SHP77 (cell line): ENCODE results near the gene EPHA4.

ENCODE experiments used
- DNase-seq, 2 experiments: peaks; one replicate each; lab custom pipeline; 2025; lab: John Stamatoyannopoulos, UW

The EPHA4 gene

DNA sequence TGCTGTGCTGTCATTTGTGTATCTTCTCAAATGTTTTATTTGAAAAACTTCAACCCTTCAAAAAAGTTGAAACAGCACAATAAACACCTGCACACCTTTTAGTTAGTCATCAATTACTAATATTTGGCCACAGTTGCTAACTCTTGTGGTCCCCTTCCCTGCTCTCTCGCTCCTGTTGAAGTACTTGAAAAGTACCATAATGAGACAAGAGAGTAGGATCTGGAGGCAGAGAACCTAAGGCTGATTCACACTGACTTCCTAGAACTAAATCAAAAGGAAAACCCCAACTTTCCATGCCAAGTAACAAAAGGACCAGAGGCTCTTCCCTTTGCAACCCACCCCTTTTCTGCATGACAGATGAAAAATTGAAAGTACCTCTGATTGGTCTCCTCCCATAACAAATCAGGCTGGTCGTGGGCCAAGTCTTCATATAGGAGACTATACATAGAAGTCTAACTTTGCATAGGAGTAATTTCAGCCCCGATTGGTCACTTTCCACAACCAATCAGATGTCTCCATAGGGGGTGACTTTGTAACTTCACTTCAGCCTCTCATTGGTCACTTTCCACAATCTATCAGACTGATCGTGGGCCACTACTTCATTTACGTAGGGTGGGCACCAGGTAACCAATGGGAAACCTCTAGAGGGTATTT lies 179.7 kb downstream of the EPHA4 start:
- no peak for DNase-seq

DNA sequence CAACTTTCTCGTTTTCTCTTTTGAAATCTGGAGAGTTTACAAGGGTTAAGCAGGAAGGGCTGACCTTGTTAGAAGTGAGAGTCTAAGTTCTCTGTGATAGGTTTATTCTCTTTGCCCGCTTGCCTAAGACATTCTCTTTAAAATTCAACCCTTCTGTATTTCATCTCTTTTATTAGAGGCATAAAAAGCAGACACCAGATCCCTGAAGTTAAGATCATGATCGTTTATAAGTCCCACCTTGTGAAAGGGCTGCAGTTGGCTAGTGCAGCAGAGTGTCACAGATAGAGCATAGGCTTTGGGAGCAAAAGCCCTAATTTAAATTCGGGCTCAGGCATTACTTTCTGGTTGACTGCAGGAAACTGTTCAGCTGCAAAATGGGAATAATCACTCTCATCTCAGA lies 181.2 kb downstream of the EPHA4 start:
- no peak for DNase-seq

DNA sequence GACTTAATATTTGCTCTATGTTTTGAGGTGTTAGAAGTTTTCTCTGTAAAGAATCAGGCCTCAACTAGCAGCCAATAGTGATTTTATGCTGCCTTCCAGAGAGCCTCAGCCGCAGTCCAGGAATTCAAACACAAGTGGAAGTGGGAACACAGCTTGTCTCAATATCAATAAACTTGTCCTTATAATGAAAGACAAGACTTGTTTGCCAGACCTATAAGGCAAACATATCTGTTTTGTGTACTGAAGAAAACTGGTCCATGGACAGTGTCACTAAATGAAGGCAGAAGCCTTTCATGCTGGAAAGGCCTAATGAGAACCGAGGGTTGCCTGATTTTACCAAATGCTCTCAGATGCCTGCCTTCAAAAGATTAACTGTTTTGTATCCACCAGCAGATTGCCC lies 182.2 kb downstream of the EPHA4 start:
- no peak for DNase-seq

DNA sequence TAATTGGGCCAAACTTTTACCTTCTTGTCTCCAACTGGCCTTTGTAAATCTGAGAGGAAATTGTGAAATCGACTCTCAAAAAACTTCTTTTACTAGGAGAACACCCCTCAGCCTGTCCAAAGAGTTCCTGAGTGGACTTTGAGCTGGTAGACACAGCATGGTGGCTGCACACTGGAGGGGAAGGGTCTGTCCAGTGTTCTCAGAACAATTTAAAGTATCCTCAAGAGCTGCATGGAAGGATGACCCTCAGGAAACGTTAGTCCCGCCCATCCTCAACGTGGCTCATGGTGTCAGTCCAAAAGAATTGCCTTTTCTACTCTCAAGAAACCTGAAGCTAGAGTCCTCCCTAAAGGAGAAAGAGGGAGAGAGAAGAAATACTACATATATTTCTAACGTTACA lies 182.7 kb downstream of the EPHA4 start:
- DNase-seq: no peak

DNA sequence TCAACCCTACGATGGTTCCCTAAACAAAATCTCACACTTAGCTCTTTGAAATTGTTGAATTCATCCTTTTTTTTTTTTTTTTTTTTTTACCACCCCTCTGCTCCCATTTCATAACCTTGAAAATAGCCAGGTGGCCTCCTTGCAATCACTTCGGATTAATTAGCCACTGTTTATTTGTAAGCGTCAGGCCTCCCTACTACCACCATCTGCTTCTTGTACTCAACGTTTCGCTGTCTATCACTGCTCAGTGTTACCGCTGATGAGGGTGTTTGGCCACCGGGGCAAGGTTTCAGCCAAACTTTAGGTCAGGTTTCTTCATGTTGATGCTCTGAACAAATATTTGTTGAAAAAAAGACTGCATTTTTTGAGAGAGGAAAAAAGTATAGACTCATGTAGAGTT lies 183.2 kb downstream of the EPHA4 start:
- no peak for DNase-seq

DNA sequence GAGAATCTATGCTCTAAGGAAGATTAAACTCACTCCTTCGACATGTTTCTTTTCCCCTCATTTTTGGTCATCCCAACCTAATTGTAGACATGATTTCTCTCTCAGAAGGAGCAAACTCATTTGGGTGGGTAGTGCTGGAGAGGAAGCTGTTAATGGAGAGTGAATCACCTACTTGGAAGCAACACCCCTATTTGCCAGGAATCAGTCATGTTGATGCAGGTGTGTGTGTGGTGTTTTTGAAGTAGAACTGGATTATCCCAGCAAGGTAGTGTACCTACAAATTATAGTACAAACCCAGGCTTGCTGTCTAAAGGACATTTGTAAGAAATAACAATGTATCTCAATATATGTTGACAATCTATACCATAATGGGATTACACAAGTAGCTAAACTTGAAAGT lies 186.4 kb downstream of the EPHA4 start:
- DNase-seq: no peak

DNA sequence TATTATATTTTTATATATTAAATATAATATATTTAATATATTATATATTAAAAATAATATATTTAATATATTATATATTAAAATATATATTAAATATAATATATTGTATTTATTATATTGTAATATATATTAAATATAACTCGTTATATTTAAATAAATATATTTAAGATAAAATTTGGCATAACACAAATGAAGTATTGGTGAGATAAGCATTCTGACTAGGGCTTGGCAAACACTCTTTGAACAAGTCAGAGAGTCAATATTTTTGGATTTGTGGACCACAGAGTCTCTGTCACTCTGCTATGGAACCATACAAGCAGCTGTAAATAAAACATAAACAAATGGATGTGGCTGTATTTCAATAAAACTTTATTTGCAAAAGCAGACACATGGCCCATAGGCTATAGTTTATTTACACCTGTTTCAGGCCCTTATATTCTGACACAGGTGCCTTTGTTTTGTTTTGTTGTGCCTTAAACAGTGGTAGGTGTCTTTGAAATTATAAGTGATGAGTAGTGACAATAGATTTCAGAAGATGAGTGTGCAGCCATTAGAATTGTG lies 190.1 kb downstream of the EPHA4 start:
- no peak for DNase-seq

DNA sequence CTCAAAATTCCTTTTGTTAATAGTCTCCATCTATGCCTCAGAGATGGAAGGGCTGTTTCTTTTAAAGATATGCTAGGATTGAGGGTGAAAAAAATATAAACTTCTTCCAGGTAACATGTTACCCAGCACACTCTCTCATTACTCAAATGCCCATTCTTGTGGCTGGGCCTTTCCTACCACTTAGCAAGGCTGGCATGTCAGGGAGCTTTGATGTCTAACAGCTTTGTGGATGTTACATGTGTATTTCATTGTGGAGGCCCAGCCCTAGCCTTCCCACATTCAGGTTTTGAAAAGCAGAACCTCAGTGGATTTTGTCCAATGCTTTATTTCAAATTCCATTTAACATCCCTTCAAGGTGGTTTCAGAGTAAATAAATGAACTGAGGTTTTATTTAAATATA lies 191.4 kb downstream of the EPHA4 start:
- no peak for DNase-seq

DNA sequence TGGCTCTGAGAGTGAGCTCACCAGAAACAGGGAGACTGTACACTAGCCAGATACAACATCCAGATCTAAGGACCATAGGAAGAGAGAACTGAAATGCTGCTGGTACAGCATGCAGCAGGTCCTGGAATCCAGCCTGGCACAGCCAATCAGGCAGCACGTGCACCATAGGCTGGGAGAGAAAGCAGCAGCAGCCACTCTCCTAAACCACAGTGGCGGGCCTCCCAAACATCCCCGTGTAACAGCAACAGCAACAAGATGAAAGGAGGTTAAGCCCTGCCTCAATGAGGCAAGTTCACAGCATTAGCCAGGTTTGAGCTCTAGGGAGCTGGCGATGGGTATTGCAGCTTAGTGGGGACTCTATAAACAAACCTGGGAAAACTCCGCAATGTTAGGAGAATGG lies 192.0 kb downstream of the EPHA4 start:
- no peak for DNase-seq

DNA sequence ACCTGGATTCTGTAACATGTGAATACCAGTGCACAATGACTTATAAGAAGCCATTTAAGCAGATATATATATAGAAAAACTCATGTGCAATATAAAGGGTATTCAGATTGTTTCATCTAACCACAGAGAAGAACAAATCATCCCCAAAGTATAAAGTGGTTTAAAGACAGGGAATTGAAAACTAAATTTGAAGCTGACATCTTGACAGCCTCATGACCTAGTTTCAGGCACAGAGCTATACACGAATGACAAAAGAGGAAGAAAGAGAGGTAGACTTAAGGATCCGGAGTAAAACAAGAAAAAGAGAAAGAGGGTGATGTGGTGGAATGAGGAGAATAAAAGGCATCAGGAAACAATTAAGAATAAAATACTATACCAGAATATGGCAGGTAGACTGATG lies 194.5 kb downstream of the EPHA4 start:
- DNase-seq: no peak

DNA sequence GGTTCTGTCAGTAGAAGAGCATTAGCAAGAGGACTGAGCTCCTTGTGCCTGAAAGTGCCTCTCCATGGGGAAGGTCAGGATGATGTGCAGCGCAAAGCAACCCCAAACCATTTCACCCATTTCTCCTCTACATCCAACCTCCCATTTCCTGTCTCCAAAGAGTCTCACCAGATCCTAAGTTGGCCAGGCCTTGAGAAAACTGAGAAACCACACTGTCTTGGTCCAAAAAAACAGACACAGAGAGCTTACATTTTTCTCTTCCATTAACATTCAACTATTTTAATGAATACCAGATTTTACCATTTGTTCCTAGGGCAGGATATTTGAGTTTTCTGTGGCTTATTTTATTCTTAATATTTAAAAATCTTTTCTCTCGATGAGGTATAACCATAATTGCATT lies 195.0 kb downstream of the EPHA4 start:
- no peak for DNase-seq

DNA sequence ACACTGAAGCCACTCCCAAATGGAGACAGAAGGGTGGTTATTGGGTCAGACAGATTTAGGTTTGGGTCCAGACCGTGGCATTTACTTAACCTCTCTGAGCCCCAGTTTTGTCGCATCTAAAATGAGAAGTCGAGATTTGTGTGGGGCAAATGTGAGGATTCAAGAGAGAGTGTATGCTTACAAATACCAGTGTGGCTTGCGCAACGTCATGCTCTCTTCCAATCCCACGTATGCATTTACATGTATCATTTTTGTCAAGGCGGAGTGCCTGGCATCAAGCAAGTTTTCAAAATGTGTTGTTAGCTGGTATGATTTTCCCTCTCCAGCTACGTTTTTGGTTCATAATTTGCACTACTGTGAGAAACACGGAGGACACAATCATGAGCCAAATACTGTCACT lies 197.9 kb downstream of the EPHA4 start:
- DNase-seq: no peak

DNA sequence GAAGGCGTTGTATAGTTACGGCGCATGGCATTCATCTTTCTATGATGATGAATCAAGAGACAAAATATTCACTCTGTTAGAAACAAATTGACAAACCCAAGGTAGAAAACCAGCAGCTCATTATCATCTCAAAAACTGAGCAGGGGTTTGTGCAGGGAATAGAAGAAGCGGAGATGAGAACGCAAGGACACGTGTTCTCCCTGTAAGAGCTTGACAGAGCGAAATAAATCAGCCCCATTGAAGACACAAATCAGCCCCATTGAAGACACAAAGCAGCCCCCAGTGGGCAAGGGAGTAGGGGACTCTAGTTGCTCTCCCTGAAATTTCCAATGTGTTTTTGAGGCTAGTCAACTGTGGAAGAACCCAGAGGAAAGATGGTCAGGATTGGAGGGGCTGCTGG lies 199.2 kb downstream of the EPHA4 start:
- DNase-seq: no peak

DNA sequence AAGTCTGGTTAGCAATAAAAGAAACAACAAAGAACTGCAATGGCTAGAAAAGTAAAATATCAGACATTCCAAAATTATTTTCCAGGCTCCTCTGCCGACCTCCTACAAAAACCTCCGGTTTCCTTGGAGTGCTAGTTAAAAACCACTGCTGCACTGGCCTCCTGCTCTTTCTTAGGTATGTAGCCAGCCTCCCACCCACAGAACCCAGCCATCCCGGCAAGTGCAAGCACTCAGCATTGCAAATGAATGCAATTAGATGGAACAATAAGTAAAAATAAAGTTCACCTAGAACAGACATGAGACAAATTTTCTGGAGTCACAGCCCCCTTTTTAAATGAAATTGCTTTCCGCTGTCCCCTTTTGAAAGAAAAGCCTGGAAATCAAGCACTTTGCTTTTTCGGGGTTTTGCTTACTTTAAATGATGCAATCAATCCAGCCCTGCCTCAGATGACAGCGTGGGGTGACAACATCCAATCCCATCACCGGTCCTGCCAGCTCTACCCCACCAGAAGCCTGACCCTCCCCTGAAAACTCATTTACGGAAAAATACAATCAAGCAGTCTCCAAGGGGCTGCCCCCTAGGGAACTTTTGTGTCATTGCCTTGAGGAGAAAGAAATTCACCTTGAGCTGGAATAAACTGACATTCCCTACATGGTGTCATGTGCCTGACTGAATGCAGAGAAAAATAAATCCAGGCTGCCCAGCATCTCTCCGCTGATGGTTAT lies 199.8 kb downstream of the EPHA4 start:
- DNase-seq: no peak

DNA sequence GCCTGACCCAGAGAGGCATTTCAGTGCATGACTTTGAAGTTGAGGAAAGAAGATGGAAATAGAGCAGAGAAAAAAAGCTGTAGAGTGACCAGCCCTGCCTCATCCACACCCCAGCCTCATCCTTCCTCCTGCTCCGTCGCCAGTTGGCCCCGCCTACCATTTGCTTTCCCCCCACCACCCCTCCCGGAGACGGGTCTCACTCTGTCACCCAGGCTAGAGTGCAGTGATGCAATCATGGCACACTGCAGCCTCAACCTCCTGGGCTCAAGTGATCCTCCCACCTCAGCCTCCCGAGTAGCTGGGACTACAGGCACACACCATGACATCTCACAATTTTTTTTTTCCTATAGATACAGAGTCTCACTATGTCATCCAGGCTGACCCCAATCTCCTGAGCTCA lies 200.8 kb downstream of the EPHA4 start:
- DNase-seq: no peak

DNA sequence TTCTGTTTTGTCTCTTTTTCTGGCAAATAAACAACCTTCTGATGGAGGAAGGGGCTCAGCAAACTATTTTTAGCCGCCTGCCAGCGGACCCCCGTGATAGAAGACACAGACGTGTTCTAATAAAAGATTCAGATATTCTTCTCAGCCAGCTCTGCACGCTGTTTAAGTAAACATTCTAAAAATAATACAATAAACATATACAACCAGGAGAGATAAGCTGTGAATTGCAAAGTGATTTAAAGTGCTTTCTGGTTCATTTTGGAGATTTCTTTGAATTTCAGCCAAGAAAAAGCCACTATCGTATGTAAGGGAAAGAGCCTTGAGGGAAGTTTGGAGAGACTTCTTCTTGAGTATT lies 201.3 kb downstream of the EPHA4 start:
- no peak for DNase-seq

DNA sequence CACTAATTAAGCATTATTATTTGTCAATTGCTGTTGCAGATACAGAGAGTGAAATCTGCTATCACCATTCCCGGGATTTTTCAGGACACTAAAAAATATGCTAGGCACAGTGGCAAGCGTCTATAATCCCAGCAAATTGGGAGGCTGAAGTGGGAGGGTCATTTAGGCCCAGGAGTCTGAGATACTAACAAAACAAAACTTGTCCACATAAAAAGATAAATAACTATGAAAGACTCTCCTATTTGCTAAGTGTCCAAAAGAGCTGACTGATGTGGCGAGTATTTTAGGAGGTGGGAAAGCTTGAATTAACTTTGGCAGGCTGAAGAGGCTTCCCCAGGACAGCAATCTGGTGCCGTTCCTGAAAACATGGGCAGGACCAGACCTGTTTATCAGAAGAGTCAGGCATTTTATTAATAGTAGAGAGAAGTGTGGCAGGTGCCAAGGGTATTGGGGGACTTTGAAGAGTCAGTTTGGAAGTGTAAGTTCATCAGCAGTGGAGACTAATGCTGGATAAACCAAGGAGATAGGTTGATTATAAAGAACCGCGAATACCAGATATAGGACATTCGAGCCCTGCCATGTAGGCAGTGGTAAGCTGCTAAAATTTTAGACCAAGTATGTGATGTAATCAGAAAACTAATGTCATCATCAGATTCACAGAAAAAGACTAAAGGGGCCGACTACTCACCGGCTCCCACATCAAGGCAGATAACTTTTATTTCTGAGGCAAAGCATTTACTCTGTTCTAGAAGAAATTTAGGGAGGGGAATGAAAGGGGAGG lies 201.8 kb downstream of the EPHA4 start:
- no peak for DNase-seq
